ENCODE data around the gene RBBP4. TPM values are rescaled to one million over a fixed set of nuclear protein-coding genes. Genes with fewer than 3 reads are reported as not detected.
A peak's percentile ranks its signal among the peaks of the same experiment; 100 is the strongest.

The RBBP4 gene
- total and polyA plus RNA-seq, 7 donors: 54.1 to 118 (median 91.8) TPM

DNA sequence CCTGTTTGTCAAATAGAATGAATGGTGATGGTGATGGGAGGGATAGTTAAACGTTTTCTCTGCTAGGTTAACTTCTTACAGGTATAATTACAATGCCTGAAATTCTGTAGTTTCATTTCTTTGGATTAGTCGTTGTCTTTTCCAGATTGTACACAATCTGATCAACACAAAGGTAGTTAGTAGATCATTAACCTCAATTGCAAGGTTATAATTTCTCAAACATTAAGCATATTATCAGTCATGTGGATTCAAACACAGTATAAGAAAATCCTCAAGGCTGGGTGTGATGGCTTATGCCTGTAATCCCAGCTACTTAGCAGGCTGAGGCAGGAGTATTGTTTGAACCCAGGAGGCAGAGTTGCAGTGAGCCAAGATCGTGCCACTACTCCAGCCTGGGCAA is 31.0 kb downstream of the RBBP4 start:
- H3K36me3 ChIP-seq: peaks cover 7 to 75% (median 18%) of the 10 kb centered on the region in 4 donors
- 14 to 65% methylated on average over 3 of the region's 3 CpGs for WGBS, 2 donors
- intact Hi-C loops (cut with DNase I): no loop called here

DNA sequence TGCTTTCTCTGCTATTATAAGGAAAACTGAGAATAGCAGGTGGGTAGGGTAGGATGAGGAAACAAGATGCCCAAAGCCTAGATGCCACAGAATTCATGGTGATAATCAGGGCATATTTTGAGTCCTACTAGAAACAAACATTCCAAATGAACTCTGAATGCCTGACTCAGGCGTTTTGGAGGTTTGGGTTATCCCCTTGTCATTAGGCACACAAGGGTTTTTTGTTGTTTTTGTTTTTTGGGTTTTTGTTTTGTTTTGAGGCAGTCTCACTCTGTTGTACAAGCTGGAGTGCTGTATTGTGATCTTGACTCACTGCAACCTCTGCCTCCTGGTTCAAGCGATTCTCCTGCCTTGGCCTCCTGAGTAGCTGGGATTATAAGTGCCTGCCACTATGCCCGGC is 32.4 kb downstream of the RBBP4 start:
- no peak for TF ChIP-seq EP300 (IDR thresholded peaks at IDR 0.05)
- no peak for TF ChIP-seq POLR2AphosphoS5 (IDR thresholded peaks at IDR 0.05)
- TF ChIP-seq, protein P1, sequence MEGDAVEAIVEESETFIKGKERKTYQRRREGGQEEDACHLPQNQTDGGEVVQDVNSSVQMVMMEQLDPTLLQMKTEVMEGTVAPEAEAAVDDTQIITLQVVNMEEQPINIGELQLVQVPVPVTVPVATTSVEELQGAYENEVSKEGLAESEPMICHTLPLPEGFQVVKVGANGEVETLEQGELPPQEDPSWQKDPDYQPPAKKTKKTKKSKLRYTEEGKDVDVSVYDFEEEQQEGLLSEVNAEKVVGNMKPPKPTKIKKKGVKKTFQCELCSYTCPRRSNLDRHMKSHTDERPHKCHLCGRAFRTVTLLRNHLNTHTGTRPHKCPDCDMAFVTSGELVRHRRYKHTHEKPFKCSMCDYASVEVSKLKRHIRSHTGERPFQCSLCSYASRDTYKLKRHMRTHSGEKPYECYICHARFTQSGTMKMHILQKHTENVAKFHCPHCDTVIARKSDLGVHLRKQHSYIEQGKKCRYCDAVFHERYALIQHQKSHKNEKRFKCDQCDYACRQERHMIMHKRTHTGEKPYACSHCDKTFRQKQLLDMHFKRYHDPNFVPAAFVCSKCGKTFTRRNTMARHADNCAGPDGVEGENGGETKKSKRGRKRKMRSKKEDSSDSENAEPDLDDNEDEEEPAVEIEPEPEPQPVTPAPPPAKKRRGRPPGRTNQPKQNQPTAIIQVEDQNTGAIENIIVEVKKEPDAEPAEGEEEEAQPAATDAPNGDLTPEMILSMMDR (IDR thresholded peaks at IDR 0.05): no peak
- TF ChIP-seq POLR2A (IDR thresholded peaks at IDR 0.05): no peak
- H3K4me1 ChIP-seq: peaks cover 0 to 54% (median 39%) of the 10 kb centered on the region in 4 donors
- H3K27ac ChIP-seq: peak overlapping the region; percentile 64 to 78 (median 66)
- H3K27me3 ChIP-seq: no peaks in the 10 kb centered on the region
- WGBS, 2 donors: 75 to 84% methylated on average over 3 of the region's 3 CpGs
- H3K36me3 ChIP-seq: peaks cover 7 to 66% (median 18%) of the 10 kb centered on the region in 4 donors
- intact Hi-C loops (cut with DNase I): no loop called here
- H3K4me3 ChIP-seq: no peak overlapping the region
- DNase-seq: peak; percentile 3
- H3K9me3 ChIP-seq: no peaks in the 10 kb centered on the region

More for the DNA sequence above, 31.0 kb downstream of the RBBP4 start:
- Histone ChIP-seq H3K4me3 (no peak overlapping the region), H3K27ac (peak overlapping the region; percentile 8 to 78 (median 60)), H3K4me1 (peaks cover 0 to 49% (median 35%) of the 10 kb centered on the region in 4 donors), H3K27me3 (no peaks in the 10 kb centered on the region), H3K9me3 (no peaks in the 10 kb centered on the region)
- TF ChIP-seq POLR2A (IDR thresholded peaks at IDR 0.05): no peak
- no peak for DNase-seq

DNA sequence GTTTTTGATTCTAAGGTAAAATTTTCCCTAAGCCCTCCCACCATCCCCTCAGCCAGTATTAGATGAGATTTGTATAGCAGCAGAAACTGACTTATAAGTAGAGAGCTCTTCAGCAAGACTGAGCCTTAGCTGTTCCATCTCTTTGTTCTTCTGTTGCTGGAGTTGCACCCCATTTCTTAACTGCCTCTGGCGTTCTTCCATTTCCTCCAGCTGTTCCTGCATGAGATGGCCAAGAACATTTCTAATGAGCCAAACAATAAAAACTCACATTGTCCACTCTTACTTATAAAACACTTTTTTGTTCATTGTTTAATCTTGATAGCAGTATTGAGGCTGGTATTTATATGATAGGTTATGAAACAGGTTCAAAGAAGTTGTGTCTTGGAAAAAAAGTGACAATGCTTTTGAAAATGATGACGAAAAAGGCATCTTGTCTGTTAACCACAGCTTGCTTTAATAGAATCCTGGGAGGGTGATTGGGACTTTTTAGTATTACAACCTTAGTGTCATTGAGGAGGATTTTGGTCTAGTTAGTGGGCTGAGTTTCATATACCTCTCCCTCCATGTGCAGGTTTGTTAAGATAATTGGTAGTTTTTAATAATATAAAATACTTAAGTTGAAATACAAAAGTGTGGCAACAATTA is 33.3 kb downstream of the RBBP4 start:
- Histone ChIP-seq H3K27me3 (no peaks in the 10 kb centered on the region), H3K4me3 (no peak overlapping the region), H3K36me3 (peaks cover 7 to 58% (median 18%) of the 10 kb centered on the region in 4 donors), H3K27ac (peak overlapping the region; percentile 64 to 78 (median 66)), H3K9me3 (no peaks in the 10 kb centered on the region), H3K4me1 (peaks cover 0 to 55% (median 39%) of the 10 kb centered on the region in 4 donors)
- DNase-seq: peak; percentile 86
- 8 to 44% methylated on average over 2 of the region's 2 CpGs for WGBS, 2 donors
- peak; percentile 31 to 67 (median 50) for TF ChIP-seq POLR2AphosphoS5 (IDR thresholded peaks at IDR 0.05)
- TF ChIP-seq, protein P1 (IDR thresholded peaks at IDR 0.05): no peak
- intact Hi-C loops (cut with DNase I): no loop called here

DNA sequence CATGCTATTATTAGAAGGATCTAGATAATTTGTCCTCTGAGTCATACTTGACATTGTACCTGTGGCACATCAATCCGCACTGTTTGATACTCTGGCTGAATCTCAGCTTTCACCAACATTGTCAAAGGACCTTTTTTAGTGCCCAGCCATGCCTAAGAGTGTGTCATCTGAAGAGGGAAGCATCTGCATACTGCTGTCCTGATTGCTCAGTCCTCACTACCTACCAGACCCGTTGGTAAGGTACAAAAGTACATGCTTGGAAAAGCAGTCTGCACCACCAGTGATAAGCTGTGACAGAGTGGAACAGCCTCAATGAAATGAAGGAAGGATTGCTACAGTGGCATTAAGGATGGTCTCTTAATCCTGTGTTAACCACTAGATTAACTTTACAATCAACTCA is 34.5 kb downstream of the RBBP4 start:
- TF ChIP-seq, protein P1 (IDR thresholded peaks at IDR 0.05): no peak
- TF ChIP-seq POLR2A (IDR thresholded peaks at IDR 0.05) (no peak), POLR2AphosphoS5 (IDR thresholded peaks at IDR 0.05) (no peak), EP300 (IDR thresholded peaks at IDR 0.05) (no peak)
- Histone ChIP-seq H3K4me1 (peaks cover 0 to 55% (median 39%) of the 10 kb centered on the region in 4 donors), H3K27me3 (no peaks in the 10 kb centered on the region), H3K36me3 (peaks cover 7 to 51% (median 17%) of the 10 kb centered on the region in 4 donors), H3K9me3 (no peaks in the 10 kb centered on the region), H3K4me3 (no peak overlapping the region), H3K27ac (peak overlapping the region; percentile 64 to 78 (median 66))
- peak; percentile 1 for DNase-seq
- WGBS, 2 donors: 57 to 77% methylated on average over 2 of the region's 2 CpGs
- intact Hi-C loops (cut with DNase I): no loop called here

DNA sequence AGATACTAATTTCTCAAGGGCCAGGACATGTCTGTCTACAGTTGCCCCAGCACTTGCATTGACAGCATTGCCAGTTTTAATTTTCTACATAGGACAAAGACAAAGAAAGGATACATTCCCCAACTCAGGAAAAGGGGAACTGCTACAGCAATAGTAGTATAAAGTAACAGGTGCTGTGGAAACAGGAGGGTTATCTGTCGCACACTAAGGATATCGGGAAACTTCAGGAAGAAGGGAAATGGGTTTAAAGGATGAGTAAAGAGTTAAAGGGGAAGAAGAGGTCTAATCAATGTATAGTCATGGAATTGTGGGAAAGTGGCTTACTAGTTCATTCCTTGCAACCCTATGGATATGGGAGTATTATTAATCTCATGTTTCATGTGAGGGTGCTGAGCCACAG is 35.4 kb downstream of the RBBP4 start:
- Histone ChIP-seq H3K36me3 (peaks cover 0 to 42% (median 13%) of the 10 kb centered on the region in 4 donors), H3K9me3 (no peaks in the 10 kb centered on the region), H3K4me1 (peaks cover 0 to 54% (median 36%) of the 10 kb centered on the region in 4 donors), H3K4me3 (no peak overlapping the region), H3K27ac (peak overlapping the region in 2 of 4 donors; percentile 64 to 78), H3K27me3 (no peaks in the 10 kb centered on the region)
- no peak for TF ChIP-seq POLR2AphosphoS5 (IDR thresholded peaks at IDR 0.05)
- TF ChIP-seq POLR2A (IDR thresholded peaks at IDR 0.05): no peak
- TF ChIP-seq, protein P1 (IDR thresholded peaks at IDR 0.05): no peak
- no peak for TF ChIP-seq EP300 (IDR thresholded peaks at IDR 0.05)
- intact Hi-C loops (cut with DNase I): no loop called here
- 96 to 97% methylated on average over 2 of the region's 2 CpGs for WGBS, 2 donors
- DNase-seq: peak; percentile 5
